ENCODE measurements around the gene SHC3.

Gene SHC3

DNA sequence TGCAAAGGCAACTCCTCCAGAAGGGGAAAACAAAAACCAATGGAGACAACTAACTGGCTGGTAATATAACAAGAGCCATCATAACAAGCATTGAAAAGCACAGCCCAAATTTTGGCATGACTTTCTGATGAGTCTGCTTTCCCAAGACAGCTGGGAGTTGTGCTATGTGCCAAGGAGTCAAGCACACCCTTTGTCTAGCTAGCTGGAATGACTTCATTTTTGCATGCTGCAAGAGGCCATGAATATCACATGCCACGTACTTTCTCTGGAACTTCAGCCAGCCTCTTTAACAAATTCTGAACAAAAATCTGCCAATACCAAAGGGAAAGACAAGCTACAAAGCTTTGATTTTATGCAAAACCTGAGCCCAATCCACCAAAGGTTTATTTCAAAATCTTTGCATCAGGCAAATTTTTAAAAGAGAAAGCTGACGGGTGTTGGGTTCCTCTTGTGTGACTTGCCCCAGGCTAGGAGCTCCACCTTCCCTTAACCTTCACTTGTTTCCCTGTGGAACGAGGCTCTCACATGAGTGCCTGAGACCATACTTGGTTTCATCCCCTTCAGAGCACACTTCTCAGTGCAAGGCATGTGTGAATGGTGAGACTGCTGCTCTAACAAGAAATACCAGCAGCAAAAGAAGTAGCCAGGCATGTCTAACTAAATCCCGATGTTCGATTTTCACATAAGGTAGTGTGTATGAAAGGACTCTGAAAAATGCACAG is 140.1 kb downstream of the SHC3 start:
- peaks cover 3% of the 10 kb centered on the region for H3K9me3 ChIP-seq (ENCODE audit: insufficient read depth, low read depth, low read length)
- H3K79me1 ChIP-seq (ENCODE audit: low read length) = no peaks in the 10 kb centered on the region
- H3K4me2 ChIP-seq (ENCODE audit: low read length) = no peak overlapping the region
- DNase-seq = peak; percentile 88 to 95
- H3K23ac ChIP-seq (ENCODE audit: low read length) = no peak overlapping the region
- no peak overlapping the region for H4K8ac ChIP-seq (ENCODE audit: low read depth, low read length)
- H3K27ac ChIP-seq (ENCODE audit: low read depth, low read length) = no peak overlapping the region
- H3K4me3 ChIP-seq (ENCODE audit: low read depth, low read length) = no peak overlapping the region
- no peak overlapping the region for H3K9ac ChIP-seq (ENCODE audit: low read length)
- H3K18ac ChIP-seq (ENCODE audit: low read length) = no peak overlapping the region
- no peak overlapping the region for H3K4ac ChIP-seq (ENCODE audit: low read depth, low read length)
- no peak overlapping the region for H3K14ac ChIP-seq (ENCODE audit: low read length)
- WGBS (ENCODE audit: extremely low coverage, insufficient coverage, insufficient read length) = no CpG with 5 or more reads among the region's 5 CpGs
- no peak overlapping the region for H2BK120ac ChIP-seq (ENCODE audit: insufficient read depth, low read length, poor library complexity)
- no peaks in the 10 kb centered on the region for H3K79me2 ChIP-seq (ENCODE audit: control insufficient read depth, insufficient read depth, low read length, poor library complexity)
- no peaks in the 10 kb centered on the region for H3K27me3 ChIP-seq (ENCODE audit: insufficient read depth, low read length)
- H3K36me3 ChIP-seq (ENCODE audit: control insufficient read depth in 1 of 2, insufficient read depth in 2 of 2, low read length in 2 of 2) = no peaks in the 10 kb centered on the region
- H2AK5ac ChIP-seq (ENCODE audit: low read length) = no peak overlapping the region
- H3K4me1 ChIP-seq (ENCODE audit: control insufficient read depth in 1 of 2, insufficient read depth in 2 of 2, low read length in 2 of 2) = no peaks in the 10 kb centered on the region
- no peak overlapping the region for H4K12ac ChIP-seq (ENCODE audit: low read depth, low read length)
- no peak overlapping the region for H2BK5ac ChIP-seq (ENCODE audit: low read depth, low read length, poor library complexity)
- no peak overlapping the region for H2BK12ac ChIP-seq (ENCODE audit: low read length)
- no peak overlapping the region for H2AFZ ChIP-seq (ENCODE audit: insufficient read depth, low read length, poor library complexity)
- no peak overlapping the region for H4K91ac ChIP-seq (ENCODE audit: low read depth, low read length)

DNA sequence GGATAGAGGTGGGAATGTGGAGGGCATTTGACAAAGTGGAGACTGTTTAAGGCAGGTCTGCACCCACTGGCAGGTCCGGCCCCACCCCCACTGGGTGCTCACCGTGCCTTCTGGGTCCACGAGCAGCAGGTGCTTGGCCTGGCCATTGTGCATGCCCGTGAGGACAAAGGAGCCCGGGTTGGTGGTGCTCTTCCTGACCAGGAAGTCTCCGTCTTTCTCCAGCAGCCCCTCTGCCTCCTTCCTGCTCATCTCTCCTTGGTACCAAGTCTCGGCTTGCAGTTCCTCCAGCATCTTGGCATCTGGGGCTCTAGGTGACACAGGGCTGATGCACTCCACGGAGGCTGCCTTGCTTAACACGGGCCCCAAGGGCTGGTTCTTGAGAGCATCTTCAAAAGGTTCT is 140.7 kb downstream of the SHC3 start:
- no peak overlapping the region for H2BK12ac ChIP-seq (ENCODE audit: low read length)
- peak in 1 of 2 donors; percentile 8 for DNase-seq
- no peak overlapping the region for H4K8ac ChIP-seq (ENCODE audit: low read depth, low read length)
- H3K9ac ChIP-seq (ENCODE audit: low read length) = no peak overlapping the region
- H3K4ac ChIP-seq (ENCODE audit: low read depth, low read length) = no peak overlapping the region
- no peak overlapping the region for H3K18ac ChIP-seq (ENCODE audit: low read length)
- no peaks in the 10 kb centered on the region for H3K4me1 ChIP-seq (ENCODE audit: control insufficient read depth in 1 of 2, insufficient read depth in 2 of 2, low read length in 2 of 2)
- no peak overlapping the region for H4K91ac ChIP-seq (ENCODE audit: low read depth, low read length)
- WGBS (ENCODE audit: extremely low coverage, insufficient coverage, insufficient read length) = no CpG with 5 or more reads among the region's 9 CpGs
- H3K14ac ChIP-seq (ENCODE audit: low read length) = no peak overlapping the region
- peaks cover 3% of the 10 kb centered on the region for H3K9me3 ChIP-seq (ENCODE audit: insufficient read depth, low read depth, low read length)
- no peak overlapping the region for H3K4me2 ChIP-seq (ENCODE audit: low read length)
- H2BK120ac ChIP-seq (ENCODE audit: insufficient read depth, low read length, poor library complexity) = no peak overlapping the region
- H2AK5ac ChIP-seq (ENCODE audit: low read length) = no peak overlapping the region
- no peak overlapping the region for H3K27ac ChIP-seq (ENCODE audit: low read depth, low read length)
- H3K79me2 ChIP-seq (ENCODE audit: control insufficient read depth, insufficient read depth, low read length, poor library complexity) = no peaks in the 10 kb centered on the region
- no peak overlapping the region for H3K23ac ChIP-seq (ENCODE audit: low read length)
- no peak overlapping the region for H2AFZ ChIP-seq (ENCODE audit: insufficient read depth, low read length, poor library complexity)
- H3K36me3 ChIP-seq (ENCODE audit: control insufficient read depth in 1 of 2, insufficient read depth in 2 of 2, low read length in 2 of 2) = no peaks in the 10 kb centered on the region
- no peak overlapping the region for H3K4me3 ChIP-seq (ENCODE audit: low read depth, low read length)
- no peaks in the 10 kb centered on the region for H3K79me1 ChIP-seq (ENCODE audit: low read length)
- H2BK5ac ChIP-seq (ENCODE audit: low read depth, low read length, poor library complexity) = no peak overlapping the region
- no peak overlapping the region for H4K12ac ChIP-seq (ENCODE audit: low read depth, low read length)
- H3K27me3 ChIP-seq (ENCODE audit: insufficient read depth, low read length) = no peaks in the 10 kb centered on the region

DNA sequence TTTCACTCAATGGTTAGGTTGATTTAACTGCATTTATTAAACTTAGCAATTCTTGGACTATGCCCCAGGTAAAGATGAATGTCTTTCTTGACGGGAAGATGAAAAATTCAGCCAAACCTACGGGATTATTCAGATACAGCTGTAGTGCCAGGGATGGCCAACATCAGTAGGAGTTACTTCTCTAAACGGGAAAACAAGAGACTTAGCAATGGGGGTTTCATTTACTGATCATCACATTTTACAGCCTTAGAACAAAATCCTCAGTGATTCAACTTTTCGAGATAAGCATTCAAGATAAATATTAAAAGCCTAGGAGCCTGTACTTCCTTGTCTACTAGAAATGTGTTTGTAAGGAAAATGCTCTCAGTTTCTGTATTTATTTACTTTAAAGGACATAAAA is 141.3 kb downstream of the SHC3 start:
- Histone ChIP-seq H4K91ac (ENCODE audit: low read depth, low read length) (no peak overlapping the region), H2AK5ac (ENCODE audit: low read length) (no peak overlapping the region), H3K23ac (ENCODE audit: low read length) (no peak overlapping the region), H3K27ac (ENCODE audit: low read depth, low read length) (no peak overlapping the region), H3K79me1 (ENCODE audit: low read length) (no peaks in the 10 kb centered on the region), H3K27me3 (ENCODE audit: insufficient read depth, low read length) (no peaks in the 10 kb centered on the region), H3K18ac (ENCODE audit: low read length) (no peak overlapping the region), H3K9me3 (ENCODE audit: insufficient read depth, low read depth, low read length) (peaks cover 3% of the 10 kb centered on the region), H3K4ac (ENCODE audit: low read depth, low read length) (no peak overlapping the region), H3K4me1 (ENCODE audit: control insufficient read depth in 1 of 2, insufficient read depth in 2 of 2, low read length in 2 of 2) (no peaks in the 10 kb centered on the region), H4K8ac (ENCODE audit: low read depth, low read length) (no peak overlapping the region), H3K14ac (ENCODE audit: low read length) (no peak overlapping the region), H3K9ac (ENCODE audit: low read length) (no peak overlapping the region), H3K79me2 (ENCODE audit: control insufficient read depth, insufficient read depth, low read length, poor library complexity) (no peaks in the 10 kb centered on the region), H2BK12ac (ENCODE audit: low read length) (no peak overlapping the region), H2BK5ac (ENCODE audit: low read depth, low read length, poor library complexity) (no peak overlapping the region), H2BK120ac (ENCODE audit: insufficient read depth, low read length, poor library complexity) (no peak overlapping the region), H4K12ac (ENCODE audit: low read depth, low read length) (no peak overlapping the region), H2AFZ (ENCODE audit: insufficient read depth, low read length, poor library complexity) (no peak overlapping the region), H3K4me2 (ENCODE audit: low read length) (no peak overlapping the region), H3K4me3 (ENCODE audit: low read depth, low read length) (no peak overlapping the region), H3K36me3 (ENCODE audit: control insufficient read depth in 1 of 2, insufficient read depth in 2 of 2, low read length in 2 of 2) (no peaks in the 10 kb centered on the region)
- DNase-seq = peak in 1 of 2 donors; percentile 18
- no CpG with 5 or more reads among the region's 4 CpGs for WGBS (ENCODE audit: extremely low coverage, insufficient coverage, insufficient read length)

DNA sequence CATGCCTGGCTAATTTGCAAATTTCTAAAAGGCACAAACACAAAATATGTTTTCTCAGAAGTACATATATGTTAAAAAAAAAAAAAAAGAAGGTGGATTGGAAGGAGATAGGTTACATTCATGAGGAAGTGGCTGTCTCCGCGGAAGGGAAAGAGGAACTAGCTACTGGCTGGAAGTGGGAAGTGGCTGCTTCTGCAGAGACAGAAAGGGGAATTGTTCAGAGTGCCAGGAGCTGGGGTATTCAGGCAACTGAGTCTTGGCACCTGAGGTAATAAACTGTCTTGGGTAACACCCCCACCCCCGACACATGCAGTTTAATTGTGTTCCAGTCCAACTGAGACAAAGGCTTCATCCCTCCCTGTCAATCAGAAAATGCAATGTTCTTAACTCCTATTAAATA is 141.7 kb downstream of the SHC3 start:
- Histone ChIP-seq H3K4ac (ENCODE audit: low read depth, low read length) (no peak overlapping the region), H3K36me3 (ENCODE audit: control insufficient read depth in 1 of 2, insufficient read depth in 2 of 2, low read length in 2 of 2) (no peaks in the 10 kb centered on the region), H3K79me2 (ENCODE audit: control insufficient read depth, insufficient read depth, low read length, poor library complexity) (no peaks in the 10 kb centered on the region), H4K91ac (ENCODE audit: low read depth, low read length) (no peak overlapping the region), H3K18ac (ENCODE audit: low read length) (no peak overlapping the region), H2AK5ac (ENCODE audit: low read length) (no peak overlapping the region), H3K23ac (ENCODE audit: low read length) (no peak overlapping the region), H2AFZ (ENCODE audit: insufficient read depth, low read length, poor library complexity) (no peak overlapping the region), H3K4me2 (ENCODE audit: low read length) (no peak overlapping the region), H2BK12ac (ENCODE audit: low read length) (no peak overlapping the region), H3K9me3 (ENCODE audit: insufficient read depth, low read depth, low read length) (peaks cover 3% of the 10 kb centered on the region), H3K9ac (ENCODE audit: low read length) (no peak overlapping the region), H2BK5ac (ENCODE audit: low read depth, low read length, poor library complexity) (no peak overlapping the region), H2BK120ac (ENCODE audit: insufficient read depth, low read length, poor library complexity) (no peak overlapping the region), H4K12ac (ENCODE audit: low read depth, low read length) (no peak overlapping the region), H4K8ac (ENCODE audit: low read depth, low read length) (no peak overlapping the region), H3K27me3 (ENCODE audit: insufficient read depth, low read length) (no peaks in the 10 kb centered on the region), H3K27ac (ENCODE audit: low read depth, low read length) (no peak overlapping the region), H3K14ac (ENCODE audit: low read length) (no peak overlapping the region), H3K79me1 (ENCODE audit: low read length) (no peaks in the 10 kb centered on the region), H3K4me3 (ENCODE audit: low read depth, low read length) (no peak overlapping the region), H3K4me1 (ENCODE audit: control insufficient read depth in 1 of 2, insufficient read depth in 2 of 2, low read length in 2 of 2) (no peaks in the 10 kb centered on the region)
- DNase-seq = peak in 1 of 2 donors; percentile 11
- WGBS (ENCODE audit: extremely low coverage, insufficient coverage, insufficient read length) = no CpG with 5 or more reads among the region's 3 CpGs

All from trophoblast cell (in vitro differentiated cells and primary cell).